Effector CD4-positive, alpha-beta T cell (primary cell): ENCODE measurements around the gene CCDC86.
"Not testable (repeated sequence)": the region's sequence is repeated elsewhere in the genome, so short reads cannot be mapped to it uniquely, and the experiment has no call there.

Experiments
- DNase-seq: peaks from one replicate; pipeline ENCODE4 v3.0.0-alpha.2; 2020
- total RNA-seq: gene quantifications from one replicate; lab custom pipeline; 2026; lab: John Stamatoyannopoulos, UW

Gene CCDC86, protein sequence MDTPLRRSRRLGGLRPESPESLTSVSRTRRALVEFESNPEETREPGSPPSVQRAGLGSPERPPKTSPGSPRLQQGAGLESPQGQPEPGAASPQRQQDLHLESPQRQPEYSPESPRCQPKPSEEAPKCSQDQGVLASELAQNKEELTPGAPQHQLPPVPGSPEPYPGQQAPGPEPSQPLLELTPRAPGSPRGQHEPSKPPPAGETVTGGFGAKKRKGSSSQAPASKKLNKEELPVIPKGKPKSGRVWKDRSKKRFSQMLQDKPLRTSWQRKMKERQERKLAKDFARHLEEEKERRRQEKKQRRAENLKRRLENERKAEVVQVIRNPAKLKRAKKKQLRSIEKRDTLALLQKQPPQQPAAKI
- total RNA-seq = 21.0 reads per million, percentile 48 among the genes with 10 or more reads in this experiment

GRCh38 chr11:60841797-60842667 lies at the start of gene CCDC86:
Gene CCDC86, plus strand, starts transcription at chr11:60842113. Its CDS starts 12 bp downstream, at chr11:60842125.
- DNase-seq = peak; percentile 97

DNA sequence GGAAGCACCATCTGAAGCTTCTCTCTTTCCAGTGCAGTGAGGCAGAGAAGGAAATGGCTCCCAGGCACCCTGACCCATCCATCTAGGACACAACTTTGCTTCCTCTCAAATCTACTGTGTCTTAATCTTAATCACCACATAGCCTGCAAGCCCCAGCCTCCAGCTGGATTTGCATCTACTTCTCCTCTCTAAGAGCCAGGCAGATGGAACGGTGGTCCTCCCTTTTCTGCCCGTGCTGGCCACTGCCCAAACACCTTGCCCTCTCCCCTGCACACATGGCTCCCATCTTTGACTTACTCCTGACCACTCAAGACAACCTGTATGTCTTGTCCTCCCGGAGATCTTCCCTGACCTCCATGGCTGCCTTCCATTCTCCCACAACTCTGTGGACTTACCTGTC lies 49.4 kb upstream of the CCDC86 start:
- no peak for DNase-seq

DNA sequence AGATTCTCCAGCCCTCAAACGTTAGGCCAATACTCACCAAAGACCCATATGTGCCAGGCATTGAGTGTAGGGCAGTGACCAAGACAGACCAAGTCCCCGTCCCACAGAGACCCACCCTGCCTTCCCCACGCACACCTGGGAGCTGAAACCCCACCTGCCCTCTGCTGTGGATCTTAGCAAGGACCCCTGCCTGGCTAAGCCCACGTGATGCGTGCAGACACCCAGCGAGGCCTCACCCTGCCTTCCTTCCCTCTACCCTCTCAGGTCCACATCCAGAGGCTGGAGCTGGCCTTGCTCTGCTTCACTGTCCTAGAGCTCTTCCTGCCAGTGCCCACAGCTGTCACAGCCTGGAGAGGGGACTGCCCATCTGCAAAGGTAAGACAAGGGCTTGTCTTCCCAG lies 46.6 kb upstream of the CCDC86 start:
- no peak for DNase-seq

- DNase-seq = no peak
Observed at GRCh38 chr11:60797846-60798630, 43.9 kb upstream of the CCDC86 start.

DNA sequence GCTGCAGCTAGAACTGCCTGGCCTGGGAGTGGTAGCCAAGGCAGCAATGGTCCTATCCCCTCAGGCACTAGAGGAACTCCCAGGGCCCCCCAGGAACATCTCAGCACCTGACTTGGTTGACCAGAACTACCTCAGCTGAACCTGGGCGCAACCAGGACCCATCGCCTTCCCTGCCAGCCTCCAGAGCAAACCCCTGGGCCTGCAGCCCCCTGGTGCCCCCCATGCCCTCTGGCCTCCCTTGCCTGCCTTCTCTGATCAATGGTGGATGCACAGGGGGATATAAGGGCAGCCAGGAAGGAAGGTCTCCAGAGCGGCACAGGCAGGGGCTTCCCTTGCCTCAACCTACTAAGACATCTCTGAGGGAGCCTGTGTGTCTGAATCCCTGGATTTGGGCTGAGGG lies 43.3 kb upstream of the CCDC86 start:
- DNase-seq = no peak

- DNase-seq = no peak
Observed at GRCh38 chr11:60801194-60801593, 40.7 kb upstream of the CCDC86 start.

GRCh38 chr11:60803273-60803936 lies 38.5 kb upstream of the CCDC86 start:
- DNase-seq = no peak

GRCh38 chr11:60809249-60809648 lies 32.7 kb upstream of the CCDC86 start:
- DNase-seq = no peak

GRCh38 chr11:60809691-60810090 lies 32.2 kb upstream of the CCDC86 start:
- no peak for DNase-seq

GRCh38 chr11:60810151-60810550 lies 31.8 kb upstream of the CCDC86 start:
- DNase-seq = no peak

GRCh38 chr11:60810569-60810968 lies 31.3 kb upstream of the CCDC86 start:
- no peak for DNase-seq

DNA sequence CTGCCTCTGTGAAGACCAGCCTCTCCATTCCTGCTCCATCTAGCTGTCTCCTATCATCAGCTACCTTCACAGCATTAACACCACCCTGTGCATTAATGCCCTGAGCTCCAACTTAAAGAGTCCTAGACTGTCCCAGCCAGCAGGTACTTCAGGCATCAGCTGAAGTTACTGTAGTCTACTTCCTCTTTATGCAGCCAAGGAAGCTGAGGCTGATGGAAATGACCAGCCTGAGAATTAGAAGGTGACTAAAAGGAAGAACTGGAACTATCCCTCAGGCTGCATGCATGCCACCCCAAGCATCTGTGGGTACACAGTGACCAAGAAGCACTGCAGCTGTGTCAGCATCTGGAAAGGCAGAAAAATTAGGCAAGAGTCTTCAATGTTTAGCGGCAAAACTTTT lies 28.6 kb upstream of the CCDC86 start:
- DNase-seq = no peak

- no peak for DNase-seq
Observed at GRCh38 chr11:60814112-60814511, 27.8 kb upstream of the CCDC86 start.

GRCh38 chr11:60816590-60817157 lies 25.2 kb upstream of the CCDC86 start:
- no peak for DNase-seq

GRCh38 chr11:60818057-60818456 lies 23.9 kb upstream of the CCDC86 start:
- DNase-seq = no peak

GRCh38 chr11:60821827-60822599 lies 19.9 kb upstream of the CCDC86 start:
- no peak for DNase-seq

DNA sequence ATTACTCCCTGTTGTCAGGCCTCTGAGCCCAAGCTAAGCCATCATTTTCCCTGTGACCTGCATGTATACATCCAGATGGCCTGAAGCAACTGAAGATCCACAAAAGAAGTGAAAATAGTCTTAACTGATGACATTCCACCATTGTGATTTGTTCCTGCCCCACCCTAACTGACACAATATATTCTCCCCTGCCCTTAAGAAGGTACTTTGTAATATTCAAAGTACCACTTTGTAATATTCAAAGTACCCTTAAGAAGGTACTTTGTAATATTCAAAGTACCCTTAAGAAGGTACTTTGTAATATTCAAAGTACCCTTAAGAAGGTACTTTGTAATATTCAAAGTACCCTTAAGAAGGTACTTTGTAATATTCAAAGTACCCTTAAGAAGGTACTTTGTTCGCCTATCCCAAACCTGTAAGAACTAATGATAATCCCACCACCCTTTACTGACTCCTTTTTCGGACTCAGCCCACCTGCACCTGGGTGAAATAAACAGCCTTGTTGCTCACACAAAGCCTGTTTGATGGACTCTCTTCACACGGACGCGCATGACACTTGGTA lies 18.1 kb upstream of the CCDC86 start:
- DNase-seq = not testable (repeated sequence)

DNA sequence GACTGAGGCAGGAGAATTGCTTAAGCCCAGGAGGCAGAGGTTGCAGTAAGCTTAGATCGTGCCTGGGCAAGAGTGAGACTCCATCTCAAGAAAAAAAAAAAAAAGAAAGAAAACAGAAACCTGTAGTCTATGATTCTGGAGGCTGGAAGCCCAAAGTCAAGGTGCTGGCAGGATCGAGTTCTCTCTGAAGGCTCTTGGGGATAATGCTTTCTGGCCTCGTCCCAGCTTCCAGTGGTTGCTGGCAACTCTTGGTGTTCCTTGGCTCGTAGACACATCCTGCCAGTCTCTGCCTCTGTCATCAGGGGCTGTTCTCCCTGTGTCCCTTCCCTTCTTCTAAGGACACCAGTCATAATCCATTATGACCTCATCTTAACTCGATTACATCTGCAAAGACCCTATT lies 16.8 kb upstream of the CCDC86 start:
- DNase-seq = no peak

DNA sequence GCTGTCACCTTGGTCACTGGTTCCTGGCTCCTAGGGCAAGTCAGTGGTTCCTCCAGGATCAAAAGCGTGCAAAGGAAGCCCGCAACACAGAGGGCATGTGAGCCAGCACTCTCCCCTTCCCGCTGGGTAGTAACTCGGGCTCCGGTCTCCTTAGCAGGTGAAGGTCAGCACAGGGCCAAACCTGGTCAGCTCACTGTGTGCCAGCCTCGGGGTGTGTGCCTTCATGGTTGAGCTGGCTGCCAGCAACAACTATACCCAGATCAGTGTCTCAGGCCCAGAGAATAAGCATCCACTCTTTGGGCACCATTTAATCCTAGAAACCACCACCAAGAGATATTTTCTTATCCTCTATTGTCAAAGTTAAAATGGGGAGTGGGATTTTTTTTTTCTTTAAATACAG lies 16.1 kb upstream of the CCDC86 start:
- no peak for DNase-seq

DNA sequence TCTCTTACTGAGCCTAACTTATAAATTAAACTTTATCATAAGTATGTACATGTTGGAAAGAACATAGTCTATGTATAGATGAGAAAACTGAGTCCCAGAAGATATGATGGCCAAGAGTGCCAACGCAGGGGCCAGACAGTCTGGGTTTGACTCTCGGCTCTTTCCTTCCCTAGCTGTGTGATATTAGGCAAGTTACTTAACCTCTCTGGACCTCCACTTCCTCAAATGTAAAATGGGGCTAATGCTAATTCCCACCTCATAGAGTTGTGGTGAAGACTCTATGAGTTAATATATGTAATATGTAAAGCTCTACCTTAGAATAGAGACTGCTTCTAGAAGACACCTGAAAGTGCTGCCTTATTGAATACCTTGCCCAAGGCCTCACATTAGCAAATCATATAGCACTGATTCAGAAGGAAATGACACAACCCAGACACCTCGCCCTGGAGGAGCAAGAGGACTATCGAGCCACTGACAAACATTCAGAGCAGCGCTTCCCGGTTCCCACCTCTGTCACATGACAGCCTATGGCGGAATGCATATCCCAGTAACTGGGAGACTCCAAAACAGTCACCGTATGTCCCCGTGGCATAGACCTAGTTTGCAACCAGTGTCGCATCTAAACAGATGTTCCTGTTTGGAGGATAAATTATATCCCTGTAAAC lies 11.3 kb upstream of the CCDC86 start:
- no peak for DNase-seq
